ENCODE results near the gene KLHL8. TPM values are rescaled to one million over a fixed set of nuclear protein-coding genes. Genes with fewer than 3 reads are reported as not detected.

The KLHL8 gene
- total and polyA plus RNA-seq, 3 experiments from 2014 or later, result 9.9 to 15.8 (median 15.6) TPM

- no peak overlapping the region for H3K27ac Mint-ChIP-seq
- H3K4me3 Mint-ChIP-seq, result no peak overlapping the region
Observed at GRCh38 chr4:87255755-87256154, 35.3 kb upstream of the KLHL8 start.

GRCh38 chr4:87251106-87251505 lies 30.7 kb upstream of the KLHL8 start:
- CTCF ChIA-PET, result no interaction called here
- POLR2A ChIA-PET, result no interaction called here
- H3K4me1 Mint-ChIP-seq, result no peaks in the 10 kb centered on the region

More at GRCh38 chr4:87255755-87256154, 35.3 kb upstream of the KLHL8 start:
- H3K27me3 Mint-ChIP-seq, result peaks cover 7 to 9% of the 10 kb centered on the region in 2 donors
- H3K27ac ChIP-seq (ENCODE audit: low read depth, low read length), result no peak overlapping the region
- no peaks in the 10 kb centered on the region for H3K27me3 ChIP-seq (ENCODE audit: insufficient read depth, low read length, poor library complexity, severe bottlenecking)
- POLR2A ChIA-PET, result no interaction called here
- peaks cover 0 to 7% (median 0%) of the 10 kb centered on the region in 5 donors for H3K9me3 Mint-ChIP-seq
- no peak overlapping the region for H3K4me3 ChIP-seq (ENCODE audit: low read length)
- H3K9me3 ChIP-seq (ENCODE audit: low read length), result no peaks in the 10 kb centered on the region
- no peaks in the 10 kb centered on the region for H3K36me3 ChIP-seq (ENCODE audit: insufficient read depth, low read length)
- CTCF ChIA-PET, result interaction anchor here (1.4 kb wide), 1 partner anchor 21 kb away, joined by 3 read pairs; no protein-coding TSS in a partner anchor
- DNase-seq, result no peak
- no peaks in the 10 kb centered on the region for H3K4me1 ChIP-seq (ENCODE audit: insufficient read depth, low read length)
- no peaks in the 10 kb centered on the region for H3K4me1 Mint-ChIP-seq
- no peaks in the 10 kb centered on the region for H3K36me3 Mint-ChIP-seq

DNA sequence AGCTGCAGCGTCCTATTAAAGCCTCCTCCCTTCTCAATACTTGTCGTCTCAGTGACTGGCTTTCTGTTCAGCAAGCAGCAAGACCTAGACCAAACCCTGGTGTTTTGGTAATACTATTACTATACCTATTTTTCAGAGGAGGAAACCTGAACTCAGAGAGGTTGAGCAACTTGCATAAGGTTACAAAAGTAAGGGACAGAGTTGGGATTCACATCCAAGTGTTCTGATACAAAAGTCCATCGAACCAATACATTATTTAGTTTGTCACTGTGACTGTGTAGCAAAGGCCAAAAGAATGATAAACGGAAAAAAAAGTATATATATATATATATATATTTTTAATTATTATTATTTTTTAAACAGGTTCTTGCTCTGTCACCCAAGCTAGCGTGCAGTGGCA lies 29.9 kb upstream of the KLHL8 start:
- Histone ChIP-seq H3K36me3 (ENCODE audit: insufficient read depth, low read length) (no peaks in the 10 kb centered on the region), H3K4me1 (ENCODE audit: insufficient read depth, low read length) (no peaks in the 10 kb centered on the region), H3K9me3 (ENCODE audit: low read length) (no peaks in the 10 kb centered on the region), H3K27me3 (ENCODE audit: insufficient read depth, low read length, poor library complexity, severe bottlenecking) (no peaks in the 10 kb centered on the region), H3K4me3 (ENCODE audit: low read length) (no peak overlapping the region), H3K27ac (ENCODE audit: low read depth, low read length) (no peak overlapping the region)
- ChIA-PET POLR2A (no interaction called here), CTCF (no interaction called here)
- DNase-seq, result no peak
- Mint-ChIP-seq H3K27me3 (peaks cover 4 to 9% of the 10 kb centered on the region in 2 donors), H3K9me3 (no peaks in the 10 kb centered on the region), H3K4me1 (no peaks in the 10 kb centered on the region), H3K27ac (no peak overlapping the region), H3K4me3 (no peak overlapping the region), H3K36me3 (no peaks in the 10 kb centered on the region)

More at GRCh38 chr4:87251106-87251505, 30.7 kb upstream of the KLHL8 start:
- H3K27ac ChIP-seq (ENCODE audit: low read depth, low read length), result no peak overlapping the region
- H3K9me3 ChIP-seq (ENCODE audit: low read length), result no peaks in the 10 kb centered on the region
- H3K27me3 ChIP-seq (ENCODE audit: insufficient read depth, low read length, poor library complexity, severe bottlenecking), result no peaks in the 10 kb centered on the region
- Mint-ChIP-seq H3K27me3 (peaks cover 3 to 7% of the 10 kb centered on the region in 2 donors), H3K27ac (no peak overlapping the region), H3K9me3 (peaks cover 0 to 7% (median 0%) of the 10 kb centered on the region in 5 donors), H3K36me3 (no peaks in the 10 kb centered on the region), H3K4me3 (no peak overlapping the region)
- no peak overlapping the region for H3K4me3 ChIP-seq (ENCODE audit: low read length)
- no peaks in the 10 kb centered on the region for H3K4me1 ChIP-seq (ENCODE audit: insufficient read depth, low read length)
- H3K36me3 ChIP-seq (ENCODE audit: insufficient read depth, low read length), result no peaks in the 10 kb centered on the region
- no peak for DNase-seq

- DNase-seq, result no peak
- peaks cover 6 to 10% of the 10 kb centered on the region in 2 donors for H3K27me3 Mint-ChIP-seq
- H3K27ac Mint-ChIP-seq, result no peak overlapping the region
- Histone ChIP-seq H3K9me3 (ENCODE audit: low read length) (no peaks in the 10 kb centered on the region), H3K27me3 (ENCODE audit: insufficient read depth, low read length, poor library complexity, severe bottlenecking) (no peaks in the 10 kb centered on the region), H3K4me1 (ENCODE audit: insufficient read depth, low read length) (no peaks in the 10 kb centered on the region), H3K27ac (ENCODE audit: low read depth, low read length) (no peak overlapping the region), H3K4me3 (ENCODE audit: low read length) (no peak overlapping the region), H3K36me3 (ENCODE audit: insufficient read depth, low read length) (no peaks in the 10 kb centered on the region)
- H3K4me3 Mint-ChIP-seq, result no peak overlapping the region
- CTCF ChIA-PET, result no interaction called here
- no peaks in the 10 kb centered on the region for H3K4me1 Mint-ChIP-seq
- POLR2A ChIA-PET, result no interaction called here
- peaks cover 0 to 3% (median 0%) of the 10 kb centered on the region in 5 donors for H3K9me3 Mint-ChIP-seq
- peaks cover 0 to 3% (median 0%) of the 10 kb centered on the region in 3 donors for H3K36me3 Mint-ChIP-seq
Observed at GRCh38 chr4:87249332-87250019, 29.1 kb upstream of the KLHL8 start.

DNA sequence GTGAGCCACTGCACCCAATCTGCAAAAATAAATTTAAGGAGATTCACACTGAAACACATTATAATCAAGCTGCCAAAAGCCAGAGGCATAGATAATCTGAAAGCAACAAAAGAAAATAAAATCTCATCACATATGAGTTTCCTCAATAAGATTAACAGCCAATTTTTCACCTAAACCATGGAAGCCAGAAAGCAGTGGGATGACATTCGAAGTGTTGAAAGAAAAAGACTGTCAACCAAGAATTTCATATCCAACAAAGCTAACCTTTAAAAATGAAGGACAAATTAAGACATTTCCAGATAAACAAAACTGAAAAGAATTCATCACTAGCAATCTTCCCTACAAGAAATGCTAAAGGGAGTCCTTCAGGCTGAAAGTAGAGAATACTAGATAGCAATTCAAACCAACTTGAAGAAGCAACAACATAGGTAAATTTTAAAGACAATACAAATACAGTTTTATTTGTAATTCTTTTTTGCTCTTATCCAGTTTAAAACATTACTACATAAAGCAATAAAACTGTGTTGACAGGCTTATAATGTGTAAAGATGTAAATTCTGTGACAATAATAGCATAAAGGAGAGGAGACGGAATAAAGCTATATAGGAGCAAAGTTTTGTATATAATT lies 23.1 kb upstream of the KLHL8 start:
- no peaks in the 10 kb centered on the region for H3K4me1 ChIP-seq (ENCODE audit: insufficient read depth, low read length)
- no peak overlapping the region for H3K4me3 ChIP-seq (ENCODE audit: low read length)
- H3K4me3 Mint-ChIP-seq, result no peak overlapping the region
- H3K36me3 Mint-ChIP-seq, result peaks cover 1 to 23% (median 6%) of the 10 kb centered on the region in 3 donors
- H3K27me3 Mint-ChIP-seq, result peaks cover 17 to 30% of the 10 kb centered on the region in 2 donors
- POLR2A ChIA-PET, result no interaction called here
- H3K9me3 ChIP-seq (ENCODE audit: low read length), result peaks cover 6% of the 10 kb centered on the region
- H3K27me3 ChIP-seq (ENCODE audit: insufficient read depth, low read length, poor library complexity, severe bottlenecking), result no peaks in the 10 kb centered on the region
- H3K27ac ChIP-seq (ENCODE audit: low read depth, low read length), result no peak overlapping the region
- no peak overlapping the region for H3K27ac Mint-ChIP-seq
- CTCF ChIA-PET, result no interaction called here
- no peaks in the 10 kb centered on the region for H3K36me3 ChIP-seq (ENCODE audit: insufficient read depth, low read length)
- DNase-seq, result no peak
- H3K4me1 Mint-ChIP-seq, result no peaks in the 10 kb centered on the region
- H3K9me3 Mint-ChIP-seq, result peaks cover 16 to 26% (median 22%) of the 10 kb centered on the region in 5 donors

DNA sequence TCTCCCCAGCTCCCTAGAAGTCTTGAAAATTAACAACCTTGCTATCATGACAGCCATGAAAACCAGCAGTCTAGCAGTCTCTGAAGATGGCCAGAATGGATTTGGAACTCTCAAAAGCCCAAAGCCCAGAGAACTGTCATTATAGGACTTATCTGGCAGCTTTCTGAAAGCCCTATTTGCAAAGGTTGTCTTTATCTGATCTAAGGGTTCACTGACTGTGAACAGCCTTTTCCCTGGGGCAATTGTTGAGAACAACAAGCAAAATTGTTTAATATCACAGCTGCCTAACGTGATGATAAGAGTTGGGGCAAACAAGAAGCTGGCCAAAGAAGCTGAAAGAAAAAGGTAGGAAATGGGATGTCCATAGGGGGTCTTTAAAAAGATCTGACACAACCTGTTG lies 20.9 kb upstream of the KLHL8 start:
- H3K27me3 Mint-ChIP-seq, result peaks cover 18 to 25% of the 10 kb centered on the region in 2 donors
- no peak overlapping the region for H3K27ac ChIP-seq (ENCODE audit: low read depth, low read length)
- peaks cover 16 to 26% (median 22%) of the 10 kb centered on the region in 5 donors for H3K9me3 Mint-ChIP-seq
- H3K27me3 ChIP-seq (ENCODE audit: insufficient read depth, low read length, poor library complexity, severe bottlenecking), result no peaks in the 10 kb centered on the region
- peaks cover 0 to under 1% (median 0%) of the 10 kb centered on the region in 3 donors for H3K4me1 Mint-ChIP-seq
- no peaks in the 10 kb centered on the region for H3K36me3 ChIP-seq (ENCODE audit: insufficient read depth, low read length)
- H3K36me3 Mint-ChIP-seq, result peaks cover 1 to 23% (median 6%) of the 10 kb centered on the region in 3 donors
- H3K27ac Mint-ChIP-seq, result no peak overlapping the region
- H3K9me3 ChIP-seq (ENCODE audit: low read length), result peaks cover 6% of the 10 kb centered on the region
- H3K4me1 ChIP-seq (ENCODE audit: insufficient read depth, low read length), result no peaks in the 10 kb centered on the region
- ChIA-PET POLR2A (no interaction called here), CTCF (no interaction called here)
- no peak overlapping the region for H3K4me3 ChIP-seq (ENCODE audit: low read length)
- no peak overlapping the region for H3K4me3 Mint-ChIP-seq
- DNase-seq, result no peak

DNA sequence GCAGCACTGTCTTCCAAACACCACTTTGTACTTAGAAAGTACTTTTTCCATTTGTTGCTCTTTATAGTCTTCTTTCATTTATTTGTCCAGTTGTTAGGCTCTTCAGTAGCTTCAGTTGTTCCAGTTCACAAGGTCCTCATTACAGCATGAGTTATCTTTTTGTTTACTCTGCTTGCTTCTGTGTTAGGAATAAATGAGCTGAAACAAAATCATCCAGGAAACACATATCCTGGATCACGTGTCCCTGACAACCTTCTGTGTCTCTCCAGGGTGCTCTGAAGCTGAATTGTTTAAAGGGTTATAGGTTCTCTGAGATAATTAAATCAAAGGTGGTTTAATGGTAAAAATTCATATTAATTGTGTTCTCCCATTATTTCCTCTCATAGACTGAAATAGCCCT lies 19.9 kb upstream of the KLHL8 start:
- Histone ChIP-seq H3K4me3 (ENCODE audit: low read length) (no peak overlapping the region), H3K36me3 (ENCODE audit: insufficient read depth, low read length) (no peaks in the 10 kb centered on the region), H3K27ac (ENCODE audit: low read depth, low read length) (no peak overlapping the region), H3K4me1 (ENCODE audit: insufficient read depth, low read length) (peaks cover 3% of the 10 kb centered on the region), H3K9me3 (ENCODE audit: low read length) (peaks cover 6% of the 10 kb centered on the region), H3K27me3 (ENCODE audit: insufficient read depth, low read length, poor library complexity, severe bottlenecking) (no peaks in the 10 kb centered on the region)
- peaks cover 16 to 24% of the 10 kb centered on the region in 2 donors for H3K27me3 Mint-ChIP-seq
- H3K27ac Mint-ChIP-seq, result no peak overlapping the region
- peaks cover 1 to 23% (median 6%) of the 10 kb centered on the region in 3 donors for H3K36me3 Mint-ChIP-seq
- H3K4me3 Mint-ChIP-seq, result no peak overlapping the region
- DNase-seq, result no peak
- H3K4me1 Mint-ChIP-seq, result peaks cover 0 to 2% (median 0%) of the 10 kb centered on the region in 3 donors
- POLR2A ChIA-PET, result no interaction called here
- peaks cover 16 to 26% (median 22%) of the 10 kb centered on the region in 5 donors for H3K9me3 Mint-ChIP-seq
- CTCF ChIA-PET, result interaction anchor here (1.2 kb wide), 1 partner anchor 90 kb away, joined by 5 read pairs; no protein-coding TSS in a partner anchor

DNA sequence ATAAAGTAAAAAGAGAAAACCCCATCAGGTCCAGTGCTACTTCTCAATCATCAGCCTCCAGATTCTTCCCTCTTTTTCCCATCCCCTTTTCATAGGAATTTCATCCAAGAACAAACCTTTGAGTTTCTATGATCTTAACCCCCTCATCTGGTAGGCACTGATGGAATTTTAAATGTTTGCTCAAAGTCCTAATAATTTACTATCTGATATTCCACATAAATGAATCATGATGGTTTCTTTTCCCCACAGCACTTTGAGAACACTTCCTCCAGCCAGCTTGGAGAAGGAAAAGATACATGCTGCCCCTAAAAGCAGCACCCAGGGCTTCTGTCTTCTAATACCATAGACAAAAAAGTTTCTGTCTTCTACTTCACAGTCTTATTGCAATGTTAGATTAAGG lies 19.4 kb upstream of the KLHL8 start:
- ChIA-PET POLR2A (no interaction called here), CTCF (interaction anchor here (1.2 kb wide), 1 partner anchor 89 kb away, joined by 5 read pairs; no protein-coding TSS in a partner anchor)
- Mint-ChIP-seq H3K36me3 (peaks cover 1 to 23% (median 6%) of the 10 kb centered on the region in 3 donors), H3K27ac (no peak overlapping the region), H3K4me3 (no peak overlapping the region), H3K4me1 (peaks cover 0 to 2% (median 0%) of the 10 kb centered on the region in 3 donors), H3K9me3 (peaks cover 16 to 24% (median 22%) of the 10 kb centered on the region in 5 donors), H3K27me3 (peaks cover 14 to 22% of the 10 kb centered on the region in 2 donors)
- Histone ChIP-seq H3K27ac (ENCODE audit: low read depth, low read length) (no peak overlapping the region), H3K27me3 (ENCODE audit: insufficient read depth, low read length, poor library complexity, severe bottlenecking) (no peaks in the 10 kb centered on the region), H3K36me3 (ENCODE audit: insufficient read depth, low read length) (no peaks in the 10 kb centered on the region), H3K9me3 (ENCODE audit: low read length) (peaks cover 6% of the 10 kb centered on the region), H3K4me1 (ENCODE audit: insufficient read depth, low read length) (peaks cover 5% of the 10 kb centered on the region), H3K4me3 (ENCODE audit: low read length) (no peak overlapping the region)
- DNase-seq, result no peak
